Glutamatergic neuron (in vitro differentiated cells): ENCODE measurements around the gene EFEMP2. TPM values are rescaled to one million over a fixed set of nuclear protein-coding genes. Genes with fewer than 3 reads are reported as not detected.
"Not testable (repeated sequence)": the region's sequence is repeated elsewhere in the genome, so short reads cannot be mapped to it uniquely, and the experiment has no call there.

Experiments
- DNase-seq: peaks from one replicate; pipeline ENCODE4 v3.0.0; 2022
- H3K27ac Mint-ChIP-seq: one replicate; pipeline ENCODE4 v1.8.0; 2020; ENCODE audit warnings: mild to moderate bottlenecking, mixed read lengths, inconsistent platforms; ENCODE audit not compliant: unreplicated experiment
- H3K27me3 Mint-ChIP-seq: one replicate; pipeline ENCODE4 v1.8.0; 2020; ENCODE audit warnings: mild to moderate bottlenecking, moderate library complexity, mixed read lengths, inconsistent platforms; ENCODE audit not compliant: unreplicated experiment
- H3K36me3 Mint-ChIP-seq: one replicate; pipeline ENCODE4 v1.8.0; 2020; ENCODE audit warnings: mild to moderate bottlenecking, mixed read lengths, inconsistent platforms; ENCODE audit not compliant: unreplicated experiment
- H3K4me1 Mint-ChIP-seq: one replicate; pipeline ENCODE4 v1.8.0; 2020; ENCODE audit warnings: mild to moderate bottlenecking, low read depth, mixed read lengths, inconsistent platforms; ENCODE audit not compliant: unreplicated experiment
- H3K4me3 Mint-ChIP-seq: one replicate; pipeline ENCODE4 v1.8.0; 2020; ENCODE audit warnings: mild to moderate bottlenecking, mixed read lengths, inconsistent platforms; ENCODE audit not compliant: unreplicated experiment
- H3K9me3 Mint-ChIP-seq: one replicate; pipeline ENCODE4 v1.8.0; 2020; ENCODE audit warnings: mild to moderate bottlenecking, moderate library complexity, mixed read lengths, inconsistent platforms; ENCODE audit not compliant: unreplicated experiment
- CTCF ChIP-seq: fragments of 200-600 bp; sonication (generic); IDR thresholded peaks from one replicate; pipeline ENCODE4 v1.5.0; 2021; ENCODE audit not compliant: partially characterized antibody, unreplicated experiment
- total RNA-seq: library from RNA; stranded (reverse); fragmentation: NEBNext Ultra II Directional; extraction: Animal tissue kit (Norgen Biotek cat#: 25700); gene quantifications from one replicate; pipeline ENCODE4 v1.2.1, GENCODE V29; 2021; ENCODE audit not compliant: unreplicated experiment

Gene EFEMP2
- total RNA-seq, 1 donor from 2014 or later: 16.3 TPM

GRCh38 chr11:65850217-65851082, 22.1 kb downstream of the EFEMP2 start:
- no peaks in the 10 kb centered on the region for H3K36me3 Mint-ChIP-seq
- peaks cover 10% of the 10 kb centered on the region for H3K9me3 Mint-ChIP-seq
- H3K4me1 Mint-ChIP-seq: peaks cover 6% of the 10 kb centered on the region
- H3K4me3 Mint-ChIP-seq: no peak overlapping the region
- TF ChIP-seq CTCF: no peak
- no peak overlapping the region for H3K27ac Mint-ChIP-seq
- no peak for DNase-seq
- H3K27me3 Mint-ChIP-seq: peaks cover 7% of the 10 kb centered on the region

GRCh38 chr11:65849771-65850216, 22.8 kb downstream of the EFEMP2 start:
- no peak for DNase-seq
- H3K27me3 Mint-ChIP-seq: peaks cover 8% of the 10 kb centered on the region
- H3K9me3 Mint-ChIP-seq: peaks cover 10% of the 10 kb centered on the region
- H3K4me3 Mint-ChIP-seq: no peak overlapping the region
- TF ChIP-seq CTCF: no peak
- H3K36me3 Mint-ChIP-seq: no peaks in the 10 kb centered on the region
- H3K27ac Mint-ChIP-seq: no peak overlapping the region
- peaks cover 5% of the 10 kb centered on the region for H3K4me1 Mint-ChIP-seq

GRCh38 chr11:65849366-65849765, 23.2 kb downstream of the EFEMP2 start:
- H3K36me3 Mint-ChIP-seq: no peaks in the 10 kb centered on the region
- H3K27me3 Mint-ChIP-seq: peaks cover 8% of the 10 kb centered on the region
- no peak overlapping the region for H3K4me3 Mint-ChIP-seq
- TF ChIP-seq CTCF: no peak
- peaks cover 10% of the 10 kb centered on the region for H3K9me3 Mint-ChIP-seq
- no peak overlapping the region for H3K27ac Mint-ChIP-seq
- H3K4me1 Mint-ChIP-seq: peaks cover 1% of the 10 kb centered on the region
- no peak for DNase-seq

- H3K4me3 Mint-ChIP-seq, H3K36me3 Mint-ChIP-seq, H3K4me1 Mint-ChIP-seq, H3K27me3 Mint-ChIP-seq, H3K9me3 Mint-ChIP-seq, H3K27ac Mint-ChIP-seq, DNase-seq: not testable (repeated sequence)
Observed at GRCh38 chr11:65848693-65849092, 23.9 kb downstream of the EFEMP2 start.

GRCh38 chr11:65847746-65848145, 24.9 kb downstream of the EFEMP2 start:
- Mint-ChIP-seq H3K36me3 (no peaks in the 10 kb centered on the region), H3K27ac (no peak overlapping the region), H3K4me1 (no peaks in the 10 kb centered on the region), H3K4me3 (no peak overlapping the region), H3K9me3 (peaks cover 7% of the 10 kb centered on the region), H3K27me3 (peaks cover 8% of the 10 kb centered on the region)
- no peak for DNase-seq
- TF ChIP-seq CTCF: no peak
